Transverse colon (tissue), 4 donors: Measurements from ENCODE around the gene TMEM42. TPM values are rescaled to one million over a fixed set of nuclear protein-coding genes. Genes with fewer than 3 reads are reported as not detected.
A peak's percentile ranks its signal among the peaks of the same experiment; 100 is the strongest.

Experiments used
- DNase-seq: peaks from one replicate; pipeline ENCODE4 v3.0.0-alpha.2; 2019
- H3K27ac ChIP-seq, 4 donors: fragments of 200-600 bp; sonication (generic); 2 replicates each; pipeline ENCODE4 v1.5.1; 2016 to 2018; ENCODE audit warnings: inconsistent platforms in 4 of 4
- H3K27me3 ChIP-seq: fragments of 200-600 bp; sonication (generic); 2 replicates; pipeline ENCODE4 v1.5.1; 2017; ENCODE audit warnings: inconsistent platforms
- H3K36me3 ChIP-seq, 4 donors: fragments of 200-600 bp; sonication (generic); 2 replicates each; pipeline ENCODE4 v1.5.1; 2017 to 2019; ENCODE audit warnings: inconsistent platforms in 4 of 4
- H3K4me1 ChIP-seq, 4 donors: fragments of 200-600 bp; sonication (generic); 2 replicates each; pipeline ENCODE4 v1.5.1; 2017 to 2020; ENCODE audit warnings: inconsistent platforms in 4 of 4
- H3K4me3 ChIP-seq, 4 donors: fragments of 200-600 bp; sonication (generic); 1 replicate in 1 of 4; 2 replicates in 3 of 4; pipeline versions ENCODE4 v1.5.1 to v1.6.1; 2017 to 2019; ENCODE audit warnings: inconsistent platforms in 4 of 4
- H3K9me3 ChIP-seq, 2 donors: fragments of 200-600 bp; sonication (generic); 2 replicates each; pipeline ENCODE4 v1.5.1; 2017 to 2019; ENCODE audit warnings: inconsistent platforms in 2 of 2
- CTCF ChIP-seq, 5 experiments: fragments of 200-600 bp in 3 of 5; fragments of 450-650 bp in 2 of 5; sonication (generic) in 3 of 5; IDR thresholded peaks; 1 replicate in 2 of 5; 2 replicates in 3 of 5; pipeline ENCODE4 v1.5.1; 2016 to 2017; ENCODE audit warnings: antibody characterized with exemption in 5 of 5, inconsistent platforms in 3 of 5, mild to moderate bottlenecking in 2 of 5, moderate library complexity in 1 of 5
- POLR2A ChIP-seq: fragments of 450-650 bp; IDR thresholded peaks from one replicate; pipeline ENCODE4 v1.6.1; 2016; ENCODE audit warnings: antibody characterized with exemption, mild to moderate bottlenecking, moderate library complexity
- WGBS, 2 donors: methylation state at CpG; one replicate each; pipeline ENCODE4 v1.1.5; 2018; ENCODE audit warnings: low coverage in 1 of 2; 5-methylcytosine and 5-hydroxymethylcytosine counted together
- in situ Hi-C, 4 donors: fragments of 200-750 bp; cut with MboI; loops; one replicate each; pipeline versions ENCODE4 v1.15.0 to v1.15.1; 2017; ENCODE audit warnings: low sequenced_read_pairs in 3 of 4, low pct_ligation_motif_present in 1 of 4, low pct_unique_long_range_greater_than_20kb in 1 of 4
- intact Hi-C: fragments of 100-400 bp; cut with DNase I; formaldehyde crosslinking; loops from one replicate; pipeline ENCODE4 v1.15.1; 2023; ENCODE audit warnings: low total_unique reads
- total RNA-seq, 4 donors: library from RNA; depleted of rRNA; stranded (reverse); fragments of >200 nt; gene quantifications; one replicate each; pipeline ENCODE4 v1.1.0, GENCODE V29; 2016

TMEM42 gene
- total RNA-seq, 4 donors from 2014 or later: 10.0 to 13.7 (median 12.3) TPM; not detected in 1

- peaks cover 0 to 5% (median 2%) of the 10 kb centered on the region in 4 donors for H3K36me3 ChIP-seq
- no peak for TF ChIP-seq POLR2A
- TF ChIP-seq CTCF (IDR thresholded peaks at IDR 0.05): peak in 2 of 5 experiments; percentile 17 to 24
- WGBS, 2 donors: 59% methylated on average over 4 of the region's 4 CpGs; no CpG with 5 or more reads in 1 of the 2 donors
- intact Hi-C loops (loop anchor here (10.0 kb wide), 1 partner anchor 380 kb away; no protein-coding TSS in a partner anchor), in situ Hi-C loops (loop anchor here in 3 of 4 donors (10.0 to 25.0 kb wide), 2 partner anchors 378 to 380 kb away; no protein-coding TSS in a partner anchor)
- no peaks in the 10 kb centered on the region for H3K27me3 ChIP-seq
- no peaks in the 10 kb centered on the region for H3K4me1 ChIP-seq
- no peak overlapping the region for H3K4me3 ChIP-seq
- no peak for DNase-seq
- H3K27ac ChIP-seq: no peak overlapping the region
- no peaks in the 10 kb centered on the region for H3K9me3 ChIP-seq
Observed at GRCh38 chr3:44914936-44915335, 53.2 kb downstream of the TMEM42 start.

Other genes with a start within 250 kb of the TMEM42 start
- 10 to 100 TPM in 3 of 4 donors, 1 to 10 TPM in 1; 8.2 to 19.8 (median 12.4) TPM for gene ZNF197, start 236.9 kb upstream of the TMEM42 start, total RNA-seq
- 1 to 10 TPM in 2 of 4 donors, under 1 TPM in 1, not detected in 1; 1.00 to 6.8 (median 5.9) TPM for gene ZNF35, start 213.2 kb upstream of the TMEM42 start, total RNA-seq
- gene ZNF502, start 149.3 kb upstream of the TMEM42 start, total RNA-seq: 10 to 100 TPM in 1 of 4 donors, 1 to 10 TPM in 3; 1.4 to 13.7 (median 4.7) TPM
- 1 to 10 TPM in 3 of 4 donors, not detected in 1; 1.1 to 4.8 (median 2.6) TPM for gene ZNF501, start 132.3 kb upstream of the TMEM42 start, total RNA-seq
- gene KIAA1143, start 100.3 kb upstream of the TMEM42 start, total RNA-seq: 10 to 100 TPM in 2 of 4 donors, 1 to 10 TPM in 2; 5.6 to 18.3 (median 13.7) TPM
- 10 to 100 TPM in 1 of 4 donors, under 1 TPM in 2, not detected in 1; 0.95 to 11.5 (median 0.96) TPM for gene KIF15, start 100.1 kb upstream of the TMEM42 start, total RNA-seq
- gene TGM4, start 12.7 kb downstream of the TMEM42 start, total RNA-seq: not detected
- gene ZDHHC3, start 114.3 kb downstream of the TMEM42 start, total RNA-seq: 100 to 1,000 TPM; 142 to 258 (median 170) TPM
- 10 to 100 TPM; 20.3 to 46.4 (median 38.8) TPM for gene EXOSC7, start 114.3 kb downstream of the TMEM42 start, total RNA-seq
- 10 to 100 TPM in 3 of 4 donors, 1 to 10 TPM in 1; 6.0 to 70.7 (median 16.4) TPM for gene CLEC3B, start 164.4 kb downstream of the TMEM42 start, total RNA-seq